Stimulated activated effector memory CD8-positive, alpha-beta T cell treated with anti-CD3 and anti-CD28 coated beads, Interleukin-12 subunit alpha, Interleukin-12 subunit beta, amount 100 ng/mL, for 72 hours (primary cell): ENCODE data around the gene TINAGL1.

Experiments
- ATAC-seq: fragments of 150-1000 bp; cut with Tn5 transposase; 2 replicates; pipeline ENCODE4 v1.10.0; 2021
- DNase-seq, 2 donors: peaks; one replicate each; pipeline ENCODE4 v3.0.0; 2021 to 2022; ENCODE audit warnings: low spot score in 2 of 2
- H3K27ac Mint-ChIP-seq: one replicate; pipeline ENCODE4 v1.8.0; 2022; ENCODE audit warnings: mild to moderate bottlenecking, mixed read lengths
- H3K36me3 Mint-ChIP-seq: one replicate; pipeline ENCODE4 v1.8.0; 2022; ENCODE audit warnings: mild to moderate bottlenecking, mixed read lengths
- H3K4me1 Mint-ChIP-seq: one replicate; pipeline ENCODE4 v1.8.0; 2022; ENCODE audit warnings: mixed read lengths
- H3K4me3 Mint-ChIP-seq: one replicate; pipeline ENCODE4 v1.8.0; 2022; ENCODE audit warnings: mild to moderate bottlenecking, mixed read lengths
- H3K9me3 Mint-ChIP-seq: one replicate; pipeline ENCODE4 v1.8.0; 2022; ENCODE audit warnings: mixed read lengths

The TINAGL1 gene

DNA sequence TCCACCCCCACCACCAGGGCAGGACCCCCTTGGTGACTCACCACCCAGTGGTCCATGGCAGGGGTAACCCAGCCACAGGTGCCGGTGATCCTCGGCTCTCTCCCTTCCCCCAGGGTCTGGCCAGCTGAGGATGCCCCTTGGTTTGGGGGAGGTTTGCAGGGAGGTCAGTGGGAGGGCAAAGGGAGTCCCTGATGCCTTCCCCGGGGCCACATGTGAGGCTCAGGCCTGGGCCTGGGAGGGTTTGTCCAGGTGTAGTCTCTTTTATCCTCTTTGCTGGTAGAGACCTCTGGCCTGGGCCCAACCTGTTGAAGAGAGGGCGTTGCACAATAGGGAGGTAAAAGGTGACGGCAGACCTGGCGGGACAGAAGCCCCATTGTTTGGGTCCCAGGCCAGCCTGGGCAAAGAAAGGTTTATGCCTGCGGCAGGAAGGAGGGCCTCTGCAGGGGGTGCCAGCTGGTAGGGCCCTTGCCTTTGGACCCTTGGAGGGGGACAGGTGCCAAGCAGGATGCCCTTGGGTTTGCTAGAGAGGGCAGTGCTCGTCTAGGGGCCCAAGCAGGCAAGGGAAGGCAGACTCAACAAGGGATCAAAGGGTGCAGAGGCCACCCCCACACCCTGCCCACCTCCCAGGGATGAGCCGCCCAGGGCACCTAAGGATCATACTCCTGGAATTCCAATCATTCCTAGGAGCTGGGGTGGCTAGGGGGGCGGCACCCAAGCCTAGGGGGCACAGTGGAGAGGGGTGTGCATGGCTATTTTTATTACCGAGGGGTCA is 760 bp upstream of the TINAGL1 start:
- DNase-seq (no peak), ATAC-seq (no peak)
- H3K27ac Mint-ChIP-seq, result no peak overlapping the region
- peaks cover 13% of the 10 kb centered on the region for H3K4me1 Mint-ChIP-seq
- no peak overlapping the region for H3K4me3 Mint-ChIP-seq
- H3K36me3 Mint-ChIP-seq, result no peaks in the 10 kb centered on the region
- H3K9me3 Mint-ChIP-seq, result no peaks in the 10 kb centered on the region

- ATAC-seq (no peak), DNase-seq (no peak)
- Mint-ChIP-seq H3K36me3 (no peaks in the 10 kb centered on the region), H3K27ac (no peak overlapping the region), H3K9me3 (no peaks in the 10 kb centered on the region), H3K4me3 (no peak overlapping the region), H3K4me1 (peaks cover 13% of the 10 kb centered on the region)
Observed at GRCh38 chr1:31576743-31577455, 584 bp downstream of the TINAGL1 start.

- Mint-ChIP-seq H3K4me3 (no peak overlapping the region), H3K36me3 (no peaks in the 10 kb centered on the region), H3K4me1 (peaks cover 13% of the 10 kb centered on the region), H3K27ac (no peak overlapping the region), H3K9me3 (no peaks in the 10 kb centered on the region)
- no peak for DNase-seq
- ATAC-seq, result no peak
Observed at GRCh38 chr1:31577515-31578192, 1.3 kb downstream of the TINAGL1 start.

- peaks cover 9% of the 10 kb centered on the region for H3K4me1 Mint-ChIP-seq
- ATAC-seq (no peak), DNase-seq (no peak)
- H3K27ac Mint-ChIP-seq, result no peak overlapping the region
- no peaks in the 10 kb centered on the region for H3K36me3 Mint-ChIP-seq
- H3K4me3 Mint-ChIP-seq, result no peak overlapping the region
- no peaks in the 10 kb centered on the region for H3K9me3 Mint-ChIP-seq
Observed at GRCh38 chr1:31579374-31579773, 3.1 kb downstream of the TINAGL1 start.

GRCh38 chr1:31580513-31580870 is 4.2 kb downstream of the TINAGL1 start:
- H3K4me3 Mint-ChIP-seq, result no peak overlapping the region
- no peaks in the 10 kb centered on the region for H3K9me3 Mint-ChIP-seq
- peaks cover 8% of the 10 kb centered on the region for H3K4me1 Mint-ChIP-seq
- no peak overlapping the region for H3K27ac Mint-ChIP-seq
- no peak for ATAC-seq
- H3K36me3 Mint-ChIP-seq, result no peaks in the 10 kb centered on the region
- DNase-seq, result no peak

GRCh38 chr1:31580891-31581603 is 4.7 kb downstream of the TINAGL1 start:
- Mint-ChIP-seq H3K4me3 (no peak overlapping the region), H3K36me3 (no peaks in the 10 kb centered on the region), H3K9me3 (no peaks in the 10 kb centered on the region), H3K4me1 (peaks cover 7% of the 10 kb centered on the region), H3K27ac (no peak overlapping the region)
- no peak for ATAC-seq
- DNase-seq, result no peak

DNA sequence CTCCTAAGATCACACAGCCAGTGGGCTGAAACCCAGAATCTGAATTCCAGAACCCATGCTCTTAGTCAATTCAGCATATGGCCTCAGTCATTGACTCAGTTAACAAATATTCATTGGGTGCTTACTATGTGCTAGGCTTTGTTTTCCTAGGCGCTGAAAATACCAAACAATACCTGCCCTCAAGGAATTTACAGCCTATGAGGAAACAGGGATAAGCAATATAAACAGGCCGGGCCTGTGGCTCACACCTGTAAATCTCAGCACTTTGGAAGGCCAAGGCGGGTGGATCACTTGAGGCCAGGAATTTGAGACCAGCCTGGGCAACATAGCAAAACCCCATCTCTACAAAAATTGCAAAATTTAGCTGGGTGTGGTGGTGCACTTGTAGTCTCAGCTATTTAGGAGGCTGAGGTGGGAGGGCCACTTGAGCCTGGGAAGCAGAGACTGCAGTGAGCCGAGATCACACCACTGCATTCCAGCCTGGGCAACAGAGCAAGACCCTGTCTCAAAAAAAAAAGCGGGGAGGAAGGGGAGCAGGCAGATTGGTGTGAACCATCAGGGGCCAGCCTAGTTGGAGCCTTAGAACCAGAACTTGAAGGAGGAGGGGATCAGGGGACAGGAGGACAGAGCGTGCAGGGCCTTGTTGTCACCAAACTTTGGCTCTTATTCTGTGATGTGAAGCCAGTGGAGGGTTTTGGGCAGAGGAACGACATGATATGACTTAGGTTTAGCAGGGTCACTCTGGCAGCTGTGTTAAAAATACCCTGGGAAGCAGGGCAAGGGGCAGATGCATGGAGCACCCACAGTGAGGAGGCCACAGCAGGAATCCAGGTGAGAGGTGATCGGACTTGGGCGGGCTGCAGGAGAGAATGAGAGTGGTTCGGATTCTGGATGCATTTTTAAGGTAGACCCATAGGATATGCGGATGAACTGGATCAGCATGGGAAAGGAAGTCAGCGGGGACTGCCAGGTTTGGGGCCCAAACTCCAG is 5.8 kb downstream of the TINAGL1 start:
- Mint-ChIP-seq H3K4me3 (no peak overlapping the region), H3K27ac (peak overlapping the region; percentile 15), H3K36me3 (no peaks in the 10 kb centered on the region), H3K4me1 (no peaks in the 10 kb centered on the region), H3K9me3 (no peaks in the 10 kb centered on the region)
- no peak for ATAC-seq
- DNase-seq, result no peak

DNA sequence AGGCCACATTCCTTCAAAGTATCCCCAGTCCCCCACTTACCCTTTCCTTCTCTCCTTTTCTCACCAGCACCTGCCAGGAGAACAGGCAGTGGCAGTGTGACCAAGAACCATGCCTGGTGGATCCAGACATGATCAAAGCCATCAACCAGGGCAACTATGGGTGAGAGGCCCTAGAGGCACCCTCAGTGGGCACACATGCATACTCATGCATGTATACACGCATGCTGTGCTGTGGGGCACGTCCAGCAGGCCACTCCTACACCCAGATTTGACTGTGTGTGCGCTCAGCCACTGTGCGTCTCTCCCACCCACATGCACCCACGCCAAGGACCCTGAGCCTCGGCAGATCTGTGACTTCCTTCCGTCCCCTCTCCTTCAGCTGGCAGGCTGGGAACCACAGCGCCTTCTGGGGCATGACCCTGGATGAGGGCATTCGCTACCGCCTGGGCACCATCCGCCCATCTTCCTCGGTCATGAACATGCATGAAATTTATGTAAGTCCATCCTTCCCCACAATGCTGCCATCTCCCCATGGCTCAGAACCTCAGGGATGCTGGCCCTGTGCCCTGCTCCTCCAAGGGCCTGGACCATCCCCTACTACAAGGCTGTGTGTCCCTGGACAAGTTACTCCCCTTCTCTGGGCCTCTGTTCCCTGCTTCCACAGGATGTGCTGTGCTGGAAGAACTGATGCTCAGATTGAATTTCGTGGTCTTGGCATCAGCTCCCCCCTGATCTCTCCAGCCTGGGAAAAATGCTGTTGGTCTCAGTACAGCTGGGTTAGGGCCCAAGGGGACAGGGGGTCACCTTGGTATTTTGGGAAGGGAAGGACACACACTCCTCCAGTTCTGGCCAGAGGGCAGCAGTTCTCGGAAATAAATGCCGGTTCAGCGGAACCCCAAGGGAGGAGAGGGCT is 7.0 kb downstream of the TINAGL1 start:
- ATAC-seq, result no peak
- H3K4me1 Mint-ChIP-seq, result no peaks in the 10 kb centered on the region
- no peaks in the 10 kb centered on the region for H3K9me3 Mint-ChIP-seq
- H3K4me3 Mint-ChIP-seq, result no peak overlapping the region
- no peak for DNase-seq
- H3K36me3 Mint-ChIP-seq, result no peaks in the 10 kb centered on the region
- no peak overlapping the region for H3K27ac Mint-ChIP-seq

DNA sequence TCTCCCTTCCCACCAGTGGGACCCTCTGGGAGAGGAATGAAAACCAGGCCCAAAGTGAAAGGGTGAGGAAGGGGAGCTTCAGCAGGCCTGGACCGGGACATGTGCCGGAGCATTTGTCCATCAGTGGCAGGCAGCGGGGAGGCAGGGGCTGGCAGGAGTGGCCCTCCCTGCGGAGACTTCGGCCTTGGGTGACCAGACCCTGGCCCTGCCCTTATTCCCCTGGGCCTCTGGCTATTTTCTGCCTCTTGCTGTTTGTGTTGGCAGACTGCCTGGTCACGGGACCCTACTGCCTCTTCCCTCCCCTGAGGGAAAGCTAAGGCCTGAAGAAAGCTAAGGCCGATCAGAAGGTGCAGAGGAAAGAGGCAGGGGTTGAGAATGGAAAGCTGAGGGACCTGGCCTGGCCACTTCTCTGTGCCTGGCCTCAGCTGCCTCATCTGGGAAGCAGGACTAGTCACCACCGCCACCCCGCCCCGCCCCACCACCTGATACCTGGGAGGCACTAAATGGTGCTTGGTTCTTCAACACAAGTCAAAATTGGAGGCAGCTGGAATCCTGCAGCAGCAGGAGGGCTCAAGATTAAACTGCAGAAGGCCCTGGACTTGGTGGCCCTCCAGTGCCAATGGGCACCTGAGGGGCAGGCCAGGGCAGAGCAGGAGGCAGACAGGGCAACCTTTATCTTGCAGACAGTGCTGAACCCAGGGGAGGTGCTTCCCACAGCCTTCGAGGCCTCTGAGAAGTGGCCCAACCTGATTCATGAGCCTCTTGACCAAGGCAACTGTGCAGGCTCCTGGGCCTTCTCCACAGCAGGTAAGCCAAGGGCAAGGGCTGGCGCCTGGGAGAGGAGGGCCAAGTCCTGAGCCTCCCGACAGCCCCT is 7.9 kb downstream of the TINAGL1 start:
- H3K4me3 Mint-ChIP-seq, result no peak overlapping the region
- no peaks in the 10 kb centered on the region for H3K36me3 Mint-ChIP-seq
- no peaks in the 10 kb centered on the region for H3K4me1 Mint-ChIP-seq
- DNase-seq (no peak), ATAC-seq (no peak)
- H3K27ac Mint-ChIP-seq, result no peak overlapping the region
- H3K9me3 Mint-ChIP-seq, result no peaks in the 10 kb centered on the region

GRCh38 chr1:31584869-31585735 is 8.8 kb downstream of the TINAGL1 start:
- no peak overlapping the region for H3K4me3 Mint-ChIP-seq
- no peak for ATAC-seq
- no peaks in the 10 kb centered on the region for H3K36me3 Mint-ChIP-seq

DNA sequence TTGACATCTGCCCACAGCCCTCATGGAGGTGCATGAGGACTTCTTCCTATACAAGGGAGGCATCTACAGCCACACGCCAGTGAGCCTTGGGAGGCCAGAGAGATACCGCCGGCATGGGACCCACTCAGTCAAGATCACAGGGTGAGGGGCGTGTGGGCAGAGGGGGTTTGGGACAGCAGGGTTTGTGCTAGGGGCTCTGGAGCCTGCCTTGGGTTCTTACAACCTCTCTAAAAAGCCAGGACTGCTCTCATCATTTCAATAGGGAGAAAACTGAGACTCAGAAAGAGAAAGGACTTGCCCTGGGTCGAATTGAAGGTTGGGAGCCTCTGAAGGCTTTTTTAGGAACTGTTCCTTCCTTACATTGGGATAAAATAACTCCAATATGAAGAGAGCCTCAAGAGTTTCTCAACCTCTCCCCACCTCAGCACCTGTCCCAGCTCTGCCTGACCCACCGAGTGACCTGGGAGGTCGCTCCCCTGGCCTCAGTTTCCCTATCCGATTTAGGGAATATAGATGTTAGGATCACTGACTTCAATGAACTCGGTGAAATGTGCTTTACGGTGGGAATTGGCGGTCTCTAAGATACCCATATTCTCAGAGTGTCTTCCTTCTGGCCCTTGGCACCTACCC is 9.5 kb downstream of the TINAGL1 start:
- Mint-ChIP-seq H3K9me3 (no peaks in the 10 kb centered on the region), H3K36me3 (no peaks in the 10 kb centered on the region), H3K4me1 (no peaks in the 10 kb centered on the region), H3K27ac (no peak overlapping the region), H3K4me3 (no peak overlapping the region)
- ATAC-seq, result no peak
- DNase-seq, result no peak

More at GRCh38 chr1:31584869-31585735, 8.8 kb downstream of the TINAGL1 start:
- no peak overlapping the region for H3K27ac Mint-ChIP-seq
- H3K4me1 Mint-ChIP-seq, result no peaks in the 10 kb centered on the region
- H3K9me3 Mint-ChIP-seq, result no peaks in the 10 kb centered on the region
- no peak for DNase-seq
